HG03139 (cell line): ENCODE results near the gene STX4.
"Not testable (repeated sequence)": the region's sequence is repeated elsewhere in the genome, so short reads cannot be mapped to it uniquely, and the experiment has no call there.

ENCODE experiments used
- ATAC-seq: cut with Tn5 transposase; IDR thresholded peaks from one replicate; pipeline ENCODE4 v1.9.1; 2021; ENCODE audit not compliant: unreplicated experiment

STX4 gene

GRCh38 chr16:30998852-30999761 lies 34.3 kb upstream of the STX4 start:
- no peak for ATAC-seq

- ATAC-seq, result no peak
Measured at GRCh38 chr16:31000671-31001382, 32.5 kb upstream of the STX4 start.

- ATAC-seq, result no peak
Measured at GRCh38 chr16:31001507-31002249, 31.7 kb upstream of the STX4 start.

- ATAC-seq, result no peak
Measured at GRCh38 chr16:31002250-31002700, 31.1 kb upstream of the STX4 start.

GRCh38 chr16:31002862-31003341 lies 30.5 kb upstream of the STX4 start:
- ATAC-seq, result no peak

GRCh38 chr16:31003744-31004143 lies 29.6 kb upstream of the STX4 start:
- no peak for ATAC-seq

- no peak for ATAC-seq
Measured at GRCh38 chr16:31004658-31005057, 28.7 kb upstream of the STX4 start.

GRCh38 chr16:31005350-31006085 lies 27.8 kb upstream of the STX4 start:
- ATAC-seq, result no peak

GRCh38 chr16:31006086-31006385 lies 27.3 kb upstream of the STX4 start:
- no peak for ATAC-seq

- ATAC-seq, result no peak
Measured at GRCh38 chr16:31006589-31006988, 26.8 kb upstream of the STX4 start.

GRCh38 chr16:31007684-31008083 lies 25.7 kb upstream of the STX4 start:
- no peak for ATAC-seq

- ATAC-seq, result no peak
Measured at GRCh38 chr16:31008149-31008548, 25.2 kb upstream of the STX4 start.

- ATAC-seq, result no peak
Measured at GRCh38 chr16:31008551-31008950, 24.8 kb upstream of the STX4 start.

- no peak for ATAC-seq
Measured at GRCh38 chr16:31009120-31009519, 24.2 kb upstream of the STX4 start.

- ATAC-seq, result no peak
Measured at GRCh38 chr16:31009894-31010584, 23.3 kb upstream of the STX4 start.

- no peak for ATAC-seq
Measured at GRCh38 chr16:31010585-31011325, 22.6 kb upstream of the STX4 start, which contains the start of gene STX1B. TSS of gene STX1B (minus strand) at chr16:31010638. CDS start at chr16:31010396, 242 bp downstream.

GRCh38 chr16:31011815-31012214 lies 21.5 kb upstream of the STX4 start:
- not testable (repeated sequence) for ATAC-seq

GRCh38 chr16:31013292-31013691 lies 20.1 kb upstream of the STX4 start:
- not testable (repeated sequence) for ATAC-seq

- ATAC-seq, result no peak
Measured at GRCh38 chr16:31016018-31016417, 17.3 kb upstream of the STX4 start.
